GM23248 (cell line): ENCODE measurements around the gene NR1D2. TPM values are rescaled to one million over a fixed set of nuclear protein-coding genes. Genes with fewer than 3 reads are reported as not detected.
A peak's percentile ranks its signal among the peaks of the same experiment; 100 is the strongest.

Source experiments
- DNase-seq: peaks from one replicate; pipeline ENCODE4 v3.0.0-alpha.2; 2015
- H2AFZ ChIP-seq: fragments of 200-600 bp; sonication (generic); 2 replicates; pipeline ENCODE4 v1.6.1; 2016; ENCODE audit warnings: antibody characterized with exemption
- H3F3A ChIP-seq: fragments of 200-600 bp; sonication (generic); 2 replicates; pipeline ENCODE4 v1.6.1; 2016; ENCODE audit warnings: mild to moderate bottlenecking, antibody characterized with exemption, mixed run types; ENCODE audit not compliant: insufficient read depth
- H3K27ac ChIP-seq: fragments of 200-600 bp; sonication (generic); 2 replicates; pipeline ENCODE4 v1.5.1; 2016; ENCODE audit warnings: mild to moderate bottlenecking
- H3K27me3 ChIP-seq: fragments of 200-600 bp; sonication (generic); replicated peaks from 2 replicates; pipeline ENCODE4 v1.6.1; 2016; ENCODE audit warnings: mild to moderate bottlenecking; ENCODE audit not compliant: insufficient read depth
- H3K36me3 ChIP-seq: fragments of 200-600 bp; sonication (generic); 2 replicates; pipeline ENCODE4 v1.6.1; 2016; ENCODE audit warnings: low read depth, mild to moderate bottlenecking
- H3K4me1 ChIP-seq: fragments of 200-600 bp; sonication (generic); 2 replicates; pipeline ENCODE4 v1.6.1; 2016; ENCODE audit warnings: mild to moderate bottlenecking; ENCODE audit not compliant: insufficient read depth
- H3K4me2 ChIP-seq: fragments of 200-600 bp; sonication (generic); one replicate; pipeline ENCODE4 v1.6.1; 2016; ENCODE audit warnings: mild to moderate bottlenecking; ENCODE audit not compliant: unreplicated experiment
- H3K4me3 ChIP-seq: fragments of 200-600 bp; sonication (generic); 2 replicates; pipeline ENCODE4 v1.5.1; 2016; ENCODE audit warnings: mild to moderate bottlenecking
- H3K79me2 ChIP-seq: fragments of 200-600 bp; sonication (generic); 2 replicates; pipeline ENCODE4 v1.6.1; 2016; ENCODE audit warnings: mild to moderate bottlenecking; ENCODE audit not compliant: insufficient read depth
- H3K9ac ChIP-seq: fragments of 200-600 bp; sonication (generic); 2 replicates; pipeline ENCODE4 v1.6.1; 2016; ENCODE audit warnings: mild to moderate bottlenecking
- H3K9me2 ChIP-seq: fragments of 200-600 bp; sonication (generic); 2 replicates; pipeline ENCODE4 v1.6.1; 2016; ENCODE audit warnings: mixed run types, mild to moderate bottlenecking, moderate library complexity; ENCODE audit not compliant: insufficient read depth
- H3K9me3 ChIP-seq: fragments of 200-600 bp; sonication (generic); one replicate; pipeline ENCODE4 v1.6.1; 2017; ENCODE audit warnings: low read depth
- H4K20me1 ChIP-seq: fragments of 200-600 bp; sonication (generic); 2 replicates; pipeline ENCODE4 v1.6.0; 2016; ENCODE audit not compliant: insufficient read depth
- EZH2 ChIP-seq: fragments of 200-600 bp; sonication (generic); IDR thresholded peaks from 2 replicates; pipeline ENCODE4 v1.6.1; 2018; ENCODE audit warnings: antibody characterized with exemption, mild to moderate bottlenecking; ENCODE audit not compliant: insufficient read depth, poor library complexity, severe bottlenecking
- EZH2phosphoT487 ChIP-seq: fragments of 200-600 bp; sonication (generic); IDR thresholded peaks from 2 replicates; pipeline ENCODE4 v1.6.1; 2018; ENCODE audit warnings: antibody characterized with exemption, moderate library complexity, mild to moderate bottlenecking, low read depth; ENCODE audit not compliant: insufficient read depth
- WGBS, 2 experiments: methylation state at CpG; one replicate each; pipeline ENCODE4 v1.1.6; 2015 to 2017; ENCODE audit warnings: low lambda C conversion rate in 2 of 2, low coverage in 1 of 2; ENCODE audit errors: missing lambda C conversion rate in 2 of 2; 5-methylcytosine and 5-hydroxymethylcytosine counted together
- in situ Hi-C: fragments of 300-500 bp; cut with MboI; formaldehyde crosslinking; loops from 2 replicates; pipeline ENCODE4 v1.15.0; 2020
- polyA plus RNA-seq: library from polyadenylated mRNA; unstranded; fragments of >200 nt; fragmentation: Nextera tagmentation; extraction: Ambion mirVana; gene quantifications from 2 replicates; pipeline ENCODE4 v1.2.1, GENCODE V29; 2016
- total RNA-seq: library from RNA; depleted of rRNA; stranded (reverse); fragments of >200 nt; shearing (Covaris generic); gene quantifications from 2 replicates; pipeline ENCODE4 v1.2.3, GENCODE V29; 2014

NR1D2 gene
- total and polyA plus RNA-seq, 2 experiments from 2014 or later: 7.8 to 13.0 TPM

GRCh38 chr3:23942546-23942945 is 2.5 kb upstream of the NR1D2 start:
- H3K9ac ChIP-seq: no peak overlapping the region
- no peak for TF ChIP-seq EZH2phosphoT487
- no peak for TF ChIP-seq EZH2
- no peak overlapping the region for H2AFZ ChIP-seq
- in situ Hi-C loops: no loop called here
- H3K4me1 ChIP-seq: peaks cover 12% of the 10 kb centered on the region
- H3K9me2 ChIP-seq: no peaks in the 10 kb centered on the region
- H4K20me1 ChIP-seq: no peaks in the 10 kb centered on the region
- H3K4me2 ChIP-seq: no peak overlapping the region
- H3K36me3 ChIP-seq: no peaks in the 10 kb centered on the region
- H3K4me3 ChIP-seq: no peak overlapping the region
- 86 to 91% methylated on average over 11 of the region's 11 CpGs for WGBS, 2 experiments
- H3F3A ChIP-seq: peaks cover 10% of the 10 kb centered on the region
- H3K27me3 ChIP-seq: no peaks in the 10 kb centered on the region
- H3K79me2 ChIP-seq: peaks cover 6% of the 10 kb centered on the region; the same call in 1 of the 2 replicates
- no peak for DNase-seq
- no peaks in the 10 kb centered on the region for H3K9me3 ChIP-seq
- H3K27ac ChIP-seq: no peak overlapping the region

GRCh38 chr3:23944007-23944783 is 891 bp upstream of the NR1D2 start:
- Histone ChIP-seq H3K9me2 (no peaks in the 10 kb centered on the region), H3K9me3 (no peaks in the 10 kb centered on the region), H4K20me1 (no peaks in the 10 kb centered on the region), H3K36me3 (no peaks in the 10 kb centered on the region), H3K27me3 (no peaks in the 10 kb centered on the region), H3K9ac (peak overlapping the region; percentile 91), H3K27ac (no peak overlapping the region), H2AFZ (peak overlapping the region; percentile 76), H3K4me2 (peak overlapping the region; percentile 75), H3K79me2 (peaks cover 21% of the 10 kb centered on the region), H3K4me3 (peak overlapping the region; percentile 69), H3F3A (peaks cover 22% of the 10 kb centered on the region), H3K4me1 (peaks cover 22% of the 10 kb centered on the region)
- no peak for DNase-seq
- in situ Hi-C loops: no loop called here
- TF ChIP-seq EZH2 (no peak), EZH2phosphoT487 (no peak)
- WGBS, 2 experiments: 19% methylated on average over 13 of the region's 13 CpGs

- no peak for DNase-seq
- in situ Hi-C loops: no loop called here
- Histone ChIP-seq H3K4me1 (peaks cover 27% of the 10 kb centered on the region), H3K9me2 (no peaks in the 10 kb centered on the region), H3K4me3 (peak overlapping the region; percentile 69), H3K4me2 (no peak overlapping the region), H3F3A (peaks cover 22% of the 10 kb centered on the region), H4K20me1 (0 out of 2 replicates have a peak, but pooled peaks cover 6% of the 10 kb centered on the region), H3K79me2 (peaks cover 35% of the 10 kb centered on the region), H3K9me3 (no peaks in the 10 kb centered on the region), H3K36me3 (no peaks in the 10 kb centered on the region), H3K27ac (peak overlapping the region; percentile 73), H3K9ac (peak overlapping the region; percentile 91), H2AFZ (no peak overlapping the region), H3K27me3 (no peaks in the 10 kb centered on the region)
- no peak for TF ChIP-seq EZH2phosphoT487
- no peak for TF ChIP-seq EZH2
- WGBS, 2 experiments: 0 to 2% methylated on average over 4 to 24 of the region's 39 CpGs
These were observed 502 bp downstream of the NR1D2 start for GRCh38 chr3:23945663-23945912.

- no peaks in the 10 kb centered on the region for H3K36me3 ChIP-seq
These were observed 1.0 kb downstream of the NR1D2 start for GRCh38 chr3:23945913-23946687.

More at GRCh38 chr3:23945913-23946687, 1.0 kb downstream of the NR1D2 start:
- H4K20me1 ChIP-seq: 0 out of 2 replicates have a peak, but pooled peaks cover 8% of the 10 kb centered on the region
- H3K4me1 ChIP-seq: peaks cover 27% of the 10 kb centered on the region
- in situ Hi-C loops: no loop called here
- no peak overlapping the region for H2AFZ ChIP-seq
- TF ChIP-seq EZH2 (no peak), EZH2phosphoT487 (no peak)
- H3K4me3 ChIP-seq: peak overlapping the region; percentile 80
- H3F3A ChIP-seq: peaks cover 22% of the 10 kb centered on the region
- H3K9ac ChIP-seq: peak overlapping the region; percentile 91
- peaks cover 40% of the 10 kb centered on the region for H3K79me2 ChIP-seq
- H3K4me2 ChIP-seq: peak overlapping the region; percentile 87
- H3K9me2 ChIP-seq: no peaks in the 10 kb centered on the region
- peak; percentile 98 for DNase-seq
- H3K27me3 ChIP-seq: no peaks in the 10 kb centered on the region
- WGBS, 2 experiments: 2% methylated on average over 50 to 70 of the region's 87 CpGs
- peak overlapping the region; percentile 87 for H3K27ac ChIP-seq
- H3K9me3 ChIP-seq: no peaks in the 10 kb centered on the region
